ENCODE data around the gene IRAK1.
A peak's percentile ranks its signal among the peaks of the same experiment; 100 is the strongest.

Gene IRAK1

DNA sequence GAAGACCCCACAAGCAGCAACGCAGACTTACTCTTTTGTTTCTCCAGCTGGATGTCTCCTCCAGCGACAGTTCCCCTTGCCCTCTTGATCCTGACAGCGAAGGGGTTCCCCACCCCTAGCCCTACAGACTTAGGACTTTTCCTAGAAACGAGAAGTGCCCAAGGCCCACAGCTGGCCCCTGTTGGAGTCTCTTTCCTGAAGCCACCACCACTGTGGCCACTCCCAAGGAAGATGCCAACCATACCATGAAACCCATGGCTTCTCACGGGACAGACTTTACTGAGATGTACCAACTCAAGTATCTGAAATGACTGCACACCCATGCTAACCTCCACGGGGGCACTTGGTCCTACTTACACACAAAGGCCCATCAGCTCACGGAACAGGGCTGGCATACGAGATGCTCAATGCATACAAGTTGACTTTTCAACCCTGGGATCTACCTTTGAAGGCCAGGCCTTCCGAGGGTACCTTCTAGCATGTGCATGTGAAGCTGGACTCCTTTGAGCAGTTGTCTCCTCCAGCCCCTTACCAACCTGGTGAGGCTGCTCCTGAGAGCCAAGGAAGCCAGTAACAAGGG lies 924 bp upstream of the IRAK1 start:
- DNase-seq (ENCODE audit: low spot score) (no peak), FAIRE-seq (no peak)

DNA sequence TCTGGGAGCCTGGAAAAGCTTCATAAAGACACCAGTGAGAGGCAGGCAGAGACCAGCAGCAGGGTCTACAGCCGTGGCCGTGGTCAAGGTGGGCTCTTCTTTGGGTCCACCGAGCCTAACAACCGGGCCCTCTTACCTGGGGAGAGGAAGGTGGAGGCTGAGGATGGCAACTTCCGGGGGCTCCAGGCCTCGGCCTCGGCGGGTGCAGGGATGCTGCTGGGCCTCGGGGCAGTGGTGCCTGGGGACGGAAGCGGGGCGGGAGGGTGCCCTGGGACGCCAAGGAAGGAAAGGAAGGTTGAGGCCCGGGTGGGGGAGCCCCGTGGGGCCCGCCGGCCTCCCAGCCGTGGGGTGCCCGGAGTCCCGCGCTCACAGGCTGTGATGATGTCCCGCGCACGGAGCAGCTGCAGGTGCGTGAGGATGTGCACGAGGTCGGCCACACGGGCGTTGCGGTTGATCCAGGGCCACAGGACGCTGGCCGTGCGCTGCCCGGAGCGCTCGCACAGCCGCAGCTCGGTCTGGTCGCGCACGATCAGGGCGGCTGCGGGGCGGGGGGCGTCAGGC lies 561 bp downstream of the IRAK1 start:
- FAIRE-seq: no peak
- peak; percentile 16 for DNase-seq (ENCODE audit: low spot score)

- FAIRE-seq (no peak), DNase-seq (ENCODE audit: low spot score) (no peak)
Observed at GRCh38 chrX:154018518-154019060, 1.1 kb downstream of the IRAK1 start.

- DNase-seq (ENCODE audit: low spot score) (no peak), FAIRE-seq (no peak)
Observed at GRCh38 chrX:154017766-154018517, 1.8 kb downstream of the IRAK1 start.

DNA sequence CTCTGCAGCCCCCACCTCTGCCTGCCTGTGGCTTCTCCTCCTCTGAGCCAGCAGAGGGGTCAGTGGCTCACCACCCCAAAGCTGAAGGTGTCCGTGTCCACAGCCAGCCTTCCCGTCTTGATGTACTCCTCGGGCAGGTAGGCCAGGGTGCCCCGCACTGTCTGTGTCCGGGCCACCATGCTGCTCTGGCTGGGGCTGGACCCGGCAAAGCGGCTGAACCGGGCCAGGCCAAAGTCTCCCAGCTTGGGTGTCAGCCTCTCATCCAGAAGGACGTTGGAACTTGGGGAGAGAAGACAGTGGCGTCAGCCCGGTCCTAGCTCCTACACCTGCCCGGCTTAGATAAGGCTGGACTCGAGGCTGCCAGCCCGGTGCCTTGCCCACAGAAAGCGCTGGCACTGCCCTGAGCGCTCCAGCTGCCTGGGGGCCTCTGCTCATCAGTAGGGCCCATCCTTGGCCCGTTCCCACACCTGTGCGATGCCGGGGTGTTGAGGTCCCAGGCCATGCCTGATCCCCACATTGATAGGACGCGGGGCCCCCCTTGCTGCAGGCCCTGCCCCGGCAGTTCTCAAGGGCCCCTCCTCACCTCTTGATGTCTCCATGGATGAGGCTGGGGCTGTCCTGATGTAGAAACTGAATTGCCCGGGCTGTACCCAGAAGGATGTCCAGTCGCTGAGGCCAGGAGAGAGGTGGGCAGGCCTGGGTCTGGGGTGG lies 3.2 kb downstream of the IRAK1 start:
- FAIRE-seq (no peak), DNase-seq (ENCODE audit: low spot score) (no peak)

GRCh38 chrX:154015581-154016264 lies 4.0 kb downstream of the IRAK1 start:
- no peak for FAIRE-seq
- DNase-seq (ENCODE audit: low spot score): no peak

DNA sequence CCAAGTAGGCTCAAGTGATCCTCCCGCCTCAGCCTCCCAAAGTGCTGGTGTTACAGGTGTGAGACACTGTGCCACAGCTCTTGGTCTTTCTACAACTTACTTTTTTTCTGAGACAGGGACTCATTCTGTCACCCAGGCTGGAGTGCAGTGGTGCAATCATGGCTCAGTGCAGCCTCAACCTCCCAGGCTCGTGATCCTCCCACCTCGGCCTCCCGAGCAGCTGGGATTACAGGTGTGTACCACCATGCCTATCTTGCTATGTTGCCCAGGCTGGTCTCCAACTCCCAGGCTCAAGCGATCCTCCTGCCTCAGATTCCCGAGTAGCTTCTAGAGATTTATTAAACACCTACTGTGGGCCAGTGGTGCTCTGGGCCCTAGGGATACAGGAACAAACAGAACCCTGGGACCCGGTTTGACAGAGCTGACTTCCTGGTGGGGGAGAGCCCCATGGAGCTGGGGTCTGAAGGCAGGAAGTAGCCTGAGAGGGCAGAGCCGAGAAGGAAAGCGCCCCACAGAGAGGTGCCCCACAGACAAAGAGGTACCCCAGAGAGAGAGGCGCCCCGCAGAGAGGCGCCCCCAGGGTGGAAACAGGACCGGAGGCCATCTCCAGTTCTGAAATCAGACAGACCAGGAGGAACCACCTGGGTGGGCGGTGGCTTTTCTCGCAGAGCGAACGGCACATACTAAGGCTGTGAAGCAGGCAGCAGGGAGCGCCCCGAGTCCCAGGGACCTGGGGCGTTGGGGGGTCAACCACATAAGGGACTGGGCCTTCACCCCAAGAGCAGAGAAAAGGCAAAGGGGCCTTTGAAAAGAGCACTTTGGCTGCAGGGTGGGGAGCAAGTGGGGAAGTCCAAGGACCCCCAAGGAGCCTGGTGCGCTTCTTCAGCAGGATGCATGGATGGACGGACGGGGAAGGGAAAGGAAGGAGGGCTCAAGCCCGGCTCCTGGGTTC lies 5.0 kb downstream of the IRAK1 start:
- DNase-seq (ENCODE audit: low spot score): no peak
- no peak for FAIRE-seq

DNA sequence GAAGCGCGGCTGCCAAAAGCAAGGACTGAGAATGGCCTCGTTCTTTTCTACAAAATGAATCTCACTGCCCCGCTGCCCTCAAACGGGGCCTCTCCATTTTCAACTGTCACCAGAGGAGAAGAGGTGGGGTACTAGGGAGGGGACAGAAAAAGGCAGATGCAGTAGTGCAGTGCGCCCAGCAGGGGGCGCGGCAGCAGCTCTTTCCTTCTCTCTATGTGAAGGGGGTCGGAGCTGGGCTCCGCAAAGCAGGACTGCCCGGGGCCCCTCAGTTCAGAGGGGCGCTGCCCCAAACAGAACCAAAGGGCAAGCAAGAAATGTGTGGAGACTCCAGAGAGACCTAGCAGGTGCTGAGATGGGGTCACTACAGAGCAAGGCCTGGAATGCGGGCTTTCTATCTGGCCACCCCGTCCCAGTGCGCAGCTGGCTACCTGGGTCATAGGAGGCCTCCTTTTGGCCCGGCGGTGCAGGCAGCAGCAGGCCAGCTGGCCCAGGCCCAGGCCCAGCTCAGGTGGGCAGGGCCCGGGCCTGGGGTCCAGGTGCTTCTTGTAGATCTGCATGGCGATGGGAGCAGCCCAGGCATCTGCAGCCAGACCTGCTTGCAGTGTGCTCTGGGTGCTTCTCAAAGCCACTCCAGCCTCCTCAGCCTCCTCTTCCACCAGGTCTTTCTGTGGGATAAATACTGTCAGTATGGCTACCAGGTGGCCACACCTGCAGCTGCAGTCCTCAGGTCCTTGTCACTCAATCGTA lies 5.9 kb downstream of the IRAK1 start:
- DNase-seq (ENCODE audit: low spot score) (peak; percentile 59), FAIRE-seq (no peak)

GRCh38 chrX:154013001-154013421 lies 6.7 kb downstream of the IRAK1 start:
- FAIRE-seq: no peak
- no peak for DNase-seq (ENCODE audit: low spot score)

GRCh38 chrX:154012336-154012991 lies 7.2 kb downstream of the IRAK1 start:
- DNase-seq (ENCODE audit: low spot score) (no peak), FAIRE-seq (no peak)

DNA sequence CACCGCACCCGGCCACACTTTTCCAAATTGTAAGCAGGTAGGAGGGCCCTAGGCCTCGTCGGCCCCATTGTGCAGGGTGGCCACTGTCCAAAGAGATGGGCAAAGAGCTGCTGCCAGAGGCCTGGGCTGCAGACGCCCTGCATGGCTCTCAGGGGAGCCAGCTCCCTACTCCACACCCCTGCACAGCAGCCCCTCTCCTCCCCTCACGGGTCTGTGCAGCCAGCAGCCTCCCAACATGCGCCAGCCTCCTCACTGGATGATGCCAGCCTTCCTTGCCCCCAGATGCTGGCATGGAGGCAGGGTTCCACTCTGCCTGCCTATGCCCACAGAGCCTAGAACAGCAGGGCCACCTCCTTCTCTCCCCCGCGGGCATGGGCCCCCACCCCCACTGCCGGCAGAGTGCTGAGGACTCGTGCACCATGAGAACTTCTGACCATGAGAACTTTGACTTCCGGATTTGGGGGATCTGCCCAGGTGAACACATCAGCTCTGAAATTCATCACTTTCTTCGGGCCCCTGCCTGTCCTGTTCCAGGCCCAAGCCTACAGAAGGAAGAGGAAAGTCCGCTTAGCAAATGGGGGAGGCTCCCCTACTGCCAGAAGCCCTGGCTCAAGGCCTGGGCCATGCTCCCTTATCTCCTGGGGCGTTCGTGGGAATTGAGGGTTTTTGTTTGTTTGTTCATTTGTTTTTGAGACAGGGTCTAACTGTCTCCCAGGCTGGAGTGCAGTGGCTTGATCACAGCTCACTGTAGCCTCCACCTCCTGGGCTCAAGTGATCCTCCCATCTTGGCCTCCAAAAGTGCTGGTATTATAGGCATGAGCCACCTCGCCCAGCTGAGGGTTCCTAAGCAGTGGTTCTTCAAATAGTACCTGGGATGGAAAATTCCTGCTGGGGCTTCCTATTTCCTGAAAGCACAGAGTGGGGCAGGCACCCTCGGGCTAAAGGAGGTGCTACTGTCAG lies 8.0 kb downstream of the IRAK1 start:
- FAIRE-seq (no peak), DNase-seq (ENCODE audit: low spot score) (no peak)

DNA sequence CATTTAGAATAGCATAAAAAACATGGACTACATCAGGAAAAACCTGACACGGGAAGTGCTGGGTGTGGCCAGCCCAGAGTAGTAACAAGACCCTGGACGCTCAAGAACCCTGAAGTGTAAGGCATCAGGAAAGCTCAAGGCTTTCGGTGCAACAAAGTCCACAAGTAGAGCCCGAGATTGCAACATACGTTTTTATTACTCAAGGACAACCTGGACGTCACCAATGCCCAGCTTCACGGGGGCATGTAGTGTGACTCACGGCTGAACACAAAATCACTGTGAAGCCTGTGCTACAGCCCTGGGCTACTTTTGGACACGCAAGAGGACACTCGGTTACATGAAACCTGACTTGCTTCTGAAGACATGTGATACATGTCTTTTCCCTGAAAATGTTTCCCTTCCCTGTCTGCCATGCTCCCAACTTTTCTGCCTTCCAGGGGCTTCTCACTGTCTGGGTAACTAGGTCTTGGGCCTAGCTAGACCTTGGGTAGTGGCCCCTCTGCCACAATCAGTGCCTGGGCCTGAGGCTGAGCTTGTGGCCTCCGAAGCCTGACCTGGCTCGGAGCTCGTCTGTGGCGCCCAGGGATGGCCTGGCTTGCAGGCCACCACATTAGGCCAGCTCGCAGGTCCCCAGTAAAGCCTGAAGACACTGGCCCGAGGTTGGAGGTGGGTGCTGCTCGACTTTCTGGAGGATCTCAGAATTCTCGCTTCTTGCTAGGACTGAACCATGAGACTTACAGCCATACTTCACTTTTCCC lies 9.2 kb downstream of the IRAK1 start:
- no peak for DNase-seq (ENCODE audit: low spot score)
- no peak for FAIRE-seq

GRCh38 chrX:154008521-154008920 lies 11.2 kb downstream of the IRAK1 start:
- FAIRE-seq (no peak), DNase-seq (ENCODE audit: low spot score) (no peak)

GRCh38 chrX:154006947-154007346 lies 12.8 kb downstream of the IRAK1 start:
- no peak for FAIRE-seq
- no peak for DNase-seq (ENCODE audit: low spot score)

GRCh38 chrX:154004315-154004714 lies 15.4 kb downstream of the IRAK1 start:
- DNase-seq (ENCODE audit: low spot score) (no peak), FAIRE-seq (no peak)

- peak; percentile 22 for DNase-seq (ENCODE audit: low spot score)
- no peak for FAIRE-seq
Observed at GRCh38 chrX:154002215-154002719, 17.4 kb downstream of the IRAK1 start.

GRCh38 chrX:154000051-154000450 lies 19.7 kb downstream of the IRAK1 start:
- FAIRE-seq: no peak
- no peak for DNase-seq (ENCODE audit: low spot score)
